GM12878 (cell line): Measurements from ENCODE around the gene MTFR1L. TPM values are rescaled to one million over a fixed set of nuclear protein-coding genes. Genes with fewer than 3 reads are reported as not detected.

Experiments used
- BMI1 ChIP-seq: fragments of 450-650 bp; IDR thresholded peaks from 2 replicates; pipeline ENCODE4 v1.6.1; 2016; ENCODE audit warnings: mild to moderate bottlenecking, moderate library complexity, borderline replicate concordance
- CBFB ChIP-seq: IDR thresholded peaks from 2 replicates; pipeline ENCODE4 v1.6.1; 2016; ENCODE audit warnings: antibody characterized with exemption, low read depth
- CBX3 ChIP-seq: fragments of 200-600 bp; sonication (generic); IDR thresholded peaks from 2 replicates; pipeline ENCODE4 v1.6.1; 2016; ENCODE audit warnings: low read depth, borderline replicate concordance
- EED ChIP-seq: sonication (generic); IDR thresholded peaks from 2 replicates; pipeline ENCODE4 v1.6.1; 2016; ENCODE audit warnings: antibody characterized with exemption, low read depth
- MYC ChIP-seq: IDR thresholded peaks from 2 replicates; pipeline ENCODE4 v1.6.1; 2011; ENCODE audit warnings: mild to moderate bottlenecking, low read length, moderate library complexity, inconsistent platforms; ENCODE audit not compliant: insufficient read depth, insufficient replicate concordance, insufficient read length, severe bottlenecking
- NFYB ChIP-seq: IDR thresholded peaks from 2 replicates; pipeline ENCODE4 v1.6.1; 2011; ENCODE audit warnings: low read depth, mild to moderate bottlenecking, low read length, improper control_type of control experiment, moderate library complexity; ENCODE audit not compliant: insufficient read depth
- NR2C1 ChIP-seq: fragments of 450-650 bp; IDR thresholded peaks from 2 replicates; pipeline ENCODE4 v1.6.1; 2017; ENCODE audit warnings: antibody characterized with exemption, mild to moderate bottlenecking, moderate library complexity
- PML ChIP-seq: IDR thresholded peaks from 2 replicates; pipeline ENCODE4 v1.6.1; 2012; ENCODE audit warnings: low read length, inconsistent platforms
- POLR2AphosphoS2 ChIP-seq: IDR thresholded peaks from 2 replicates; pipeline ENCODE4 v1.6.1; 2011; ENCODE audit warnings: low read depth, mild to moderate bottlenecking, low read length, improper control_type of control experiment, moderate library complexity
- RAD21 ChIP-seq: IDR thresholded peaks from 2 replicates; pipeline ENCODE4 v1.6.1; 2011; ENCODE audit warnings: mild to moderate bottlenecking, low read depth, low read length, moderate library complexity; ENCODE audit not compliant: insufficient read depth
- SUPT20H ChIP-seq: IDR thresholded peaks from 2 replicates; pipeline ENCODE4 v1.6.1; 2011; ENCODE audit warnings: low read depth, mild to moderate bottlenecking, low read length, moderate library complexity, borderline replicate concordance; ENCODE audit not compliant: control insufficient read depth
- TARDBP ChIP-seq: IDR thresholded peaks from 2 replicates; pipeline ENCODE4 v1.6.1; 2016; ENCODE audit warnings: borderline replicate concordance
- polyA plus RNA-seq, 11 experiments: library from polyadenylated mRNA; depleted of rRNA in 4 of 11; unstranded in 6 of 11; stranded (reverse) in 5 of 11; fragments of >200 nt; fragmentation: Nextera tagmentation in 4 of 11; fragmentation: Illumina TruSeq in 1 of 11; extraction: Ambion mirVana in 4 of 11; extraction: Trizol in 1 of 11; gene quantifications; 1 replicate in 1 of 11; 2 replicates in 10 of 11; pipeline versions ENCODE4 v1.2.1 to v1.2.3, GENCODE V29; 2011 to 2016; ENCODE audit warnings: inconsistent platforms in 2 of 11, missing spikeins in 2 of 11, low read depth in 1 of 11
- total RNA-seq, 4 experiments: library from RNA; depleted of rRNA in 3 of 4; stranded (reverse); fragments of >200 nt in 3 of 4; fragmentation: Illumina TruSeq in 1 of 4; extraction: Trizol in 1 of 4; gene quantifications; 2 replicates each; pipeline versions ENCODE4 v1.2.1 to v1.2.3, GENCODE V29; 2013 to 2021
- TF ChIP-seq, protein P1 (sequence below): IDR thresholded peaks from 2 replicates; pipeline ENCODE4 v1.6.1; 2012; ENCODE audit warnings: improper control_type of control experiment, low read depth, low read length; ENCODE audit not compliant: insufficient replicate concordance
- TF ChIP-seq, protein P2 (sequence below): fragments of 450-650 bp; IDR thresholded peaks from 2 replicates; pipeline ENCODE4 v1.6.1; 2017; ENCODE audit warnings: borderline replicate concordance
- TF ChIP-seq, protein P3 (sequence below): fragments of 450-650 bp; IDR thresholded peaks from 2 replicates; pipeline ENCODE4 v1.6.1; 2018; ENCODE audit warnings: mild to moderate bottlenecking, low read depth, moderate library complexity; ENCODE audit not compliant: partially characterized antibody

The MTFR1L gene
- total and polyA plus RNA-seq, 10 of the 15 experiments (the other 5 are each of a cell fraction or from before 2014, with no cell fraction given) = 16.9 to 44.2 (median 30.3) TPM

DNA sequence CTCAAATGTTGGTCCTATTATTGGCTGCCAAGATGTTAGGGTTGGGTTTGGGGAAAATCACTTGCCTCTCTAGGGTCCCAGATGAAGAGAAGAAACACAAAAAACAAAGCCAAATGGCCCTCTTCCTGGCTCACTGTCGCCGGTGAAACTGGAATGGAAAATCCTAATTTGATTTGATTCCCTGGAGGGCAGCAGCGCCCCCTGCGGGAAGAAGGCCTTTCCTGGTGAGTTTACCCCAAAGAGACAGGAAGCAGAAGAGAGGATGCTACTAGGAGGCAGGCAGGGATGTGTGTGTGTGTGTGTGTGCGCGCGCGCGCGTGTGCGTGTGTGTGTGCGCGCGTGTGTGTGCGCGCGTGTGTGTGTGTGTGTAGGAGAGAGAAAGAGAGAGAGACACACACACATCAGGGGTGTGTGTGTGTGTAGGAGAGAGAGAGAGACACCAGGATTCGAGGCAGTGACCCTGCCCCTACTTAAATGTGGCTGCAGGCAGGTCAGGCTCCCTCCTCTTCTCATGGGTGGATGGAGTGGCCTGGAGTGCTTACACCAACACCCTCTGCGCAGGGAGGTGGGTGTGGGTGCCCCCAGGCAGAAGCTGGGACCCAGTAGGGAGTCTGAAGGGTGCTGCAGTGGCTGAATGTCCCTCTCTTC, 22.8 kb upstream of the MTFR1L start (continued):
- TF ChIP-seq, protein P1, sequence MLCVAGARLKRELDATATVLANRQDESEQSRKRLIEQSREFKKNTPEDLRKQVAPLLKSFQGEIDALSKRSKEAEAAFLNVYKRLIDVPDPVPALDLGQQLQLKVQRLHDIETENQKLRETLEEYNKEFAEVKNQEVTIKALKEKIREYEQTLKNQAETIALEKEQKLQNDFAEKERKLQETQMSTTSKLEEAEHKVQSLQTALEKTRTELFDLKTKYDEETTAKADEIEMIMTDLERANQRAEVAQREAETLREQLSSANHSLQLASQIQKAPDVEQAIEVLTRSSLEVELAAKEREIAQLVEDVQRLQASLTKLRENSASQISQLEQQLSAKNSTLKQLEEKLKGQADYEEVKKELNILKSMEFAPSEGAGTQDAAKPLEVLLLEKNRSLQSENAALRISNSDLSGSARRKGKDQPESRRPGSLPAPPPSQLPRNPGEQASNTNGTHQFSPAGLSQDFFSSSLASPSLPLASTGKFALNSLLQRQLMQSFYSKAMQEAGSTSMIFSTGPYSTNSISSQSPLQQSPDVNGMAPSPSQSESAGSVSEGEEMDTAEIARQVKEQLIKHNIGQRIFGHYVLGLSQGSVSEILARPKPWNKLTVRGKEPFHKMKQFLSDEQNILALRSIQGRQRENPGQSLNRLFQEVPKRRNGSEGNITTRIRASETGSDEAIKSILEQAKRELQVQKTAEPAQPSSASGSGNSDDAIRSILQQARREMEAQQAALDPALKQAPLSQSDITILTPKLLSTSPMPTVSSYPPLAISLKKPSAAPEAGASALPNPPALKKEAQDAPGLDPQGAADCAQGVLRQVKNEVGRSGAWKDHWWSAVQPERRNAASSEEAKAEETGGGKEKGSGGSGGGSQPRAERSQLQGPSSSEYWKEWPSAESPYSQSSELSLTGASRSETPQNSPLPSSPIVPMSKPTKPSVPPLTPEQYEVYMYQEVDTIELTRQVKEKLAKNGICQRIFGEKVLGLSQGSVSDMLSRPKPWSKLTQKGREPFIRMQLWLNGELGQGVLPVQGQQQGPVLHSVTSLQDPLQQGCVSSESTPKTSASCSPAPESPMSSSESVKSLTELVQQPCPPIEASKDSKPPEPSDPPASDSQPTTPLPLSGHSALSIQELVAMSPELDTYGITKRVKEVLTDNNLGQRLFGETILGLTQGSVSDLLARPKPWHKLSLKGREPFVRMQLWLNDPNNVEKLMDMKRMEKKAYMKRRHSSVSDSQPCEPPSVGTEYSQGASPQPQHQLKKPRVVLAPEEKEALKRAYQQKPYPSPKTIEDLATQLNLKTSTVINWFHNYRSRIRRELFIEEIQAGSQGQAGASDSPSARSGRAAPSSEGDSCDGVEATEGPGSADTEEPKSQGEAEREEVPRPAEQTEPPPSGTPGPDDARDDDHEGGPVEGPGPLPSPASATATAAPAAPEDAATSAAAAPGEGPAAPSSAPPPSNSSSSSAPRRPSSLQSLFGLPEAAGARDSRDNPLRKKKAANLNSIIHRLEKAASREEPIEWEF = no peak
- TF ChIP-seq BMI1 (no peak), CBX3 (no peak), TARDBP (no peak), CBFB (no peak), MYC (no peak), RAD21 (peak; percentile 86), PML (no peak), EED (no peak), SUPT20H (no peak), POLR2AphosphoS2 (no peak), NFYB (no peak), NR2C1 (no peak)
- TF ChIP-seq, protein P2, sequence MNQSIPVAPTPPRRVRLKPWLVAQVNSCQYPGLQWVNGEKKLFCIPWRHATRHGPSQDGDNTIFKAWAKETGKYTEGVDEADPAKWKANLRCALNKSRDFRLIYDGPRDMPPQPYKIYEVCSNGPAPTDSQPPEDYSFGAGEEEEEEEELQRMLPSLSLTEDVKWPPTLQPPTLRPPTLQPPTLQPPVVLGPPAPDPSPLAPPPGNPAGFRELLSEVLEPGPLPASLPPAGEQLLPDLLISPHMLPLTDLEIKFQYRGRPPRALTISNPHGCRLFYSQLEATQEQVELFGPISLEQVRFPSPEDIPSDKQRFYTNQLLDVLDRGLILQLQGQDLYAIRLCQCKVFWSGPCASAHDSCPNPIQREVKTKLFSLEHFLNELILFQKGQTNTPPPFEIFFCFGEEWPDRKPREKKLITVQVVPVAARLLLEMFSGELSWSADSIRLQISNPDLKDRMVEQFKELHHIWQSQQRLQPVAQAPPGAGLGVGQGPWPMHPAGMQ = no peak
- TF ChIP-seq, protein P3, sequence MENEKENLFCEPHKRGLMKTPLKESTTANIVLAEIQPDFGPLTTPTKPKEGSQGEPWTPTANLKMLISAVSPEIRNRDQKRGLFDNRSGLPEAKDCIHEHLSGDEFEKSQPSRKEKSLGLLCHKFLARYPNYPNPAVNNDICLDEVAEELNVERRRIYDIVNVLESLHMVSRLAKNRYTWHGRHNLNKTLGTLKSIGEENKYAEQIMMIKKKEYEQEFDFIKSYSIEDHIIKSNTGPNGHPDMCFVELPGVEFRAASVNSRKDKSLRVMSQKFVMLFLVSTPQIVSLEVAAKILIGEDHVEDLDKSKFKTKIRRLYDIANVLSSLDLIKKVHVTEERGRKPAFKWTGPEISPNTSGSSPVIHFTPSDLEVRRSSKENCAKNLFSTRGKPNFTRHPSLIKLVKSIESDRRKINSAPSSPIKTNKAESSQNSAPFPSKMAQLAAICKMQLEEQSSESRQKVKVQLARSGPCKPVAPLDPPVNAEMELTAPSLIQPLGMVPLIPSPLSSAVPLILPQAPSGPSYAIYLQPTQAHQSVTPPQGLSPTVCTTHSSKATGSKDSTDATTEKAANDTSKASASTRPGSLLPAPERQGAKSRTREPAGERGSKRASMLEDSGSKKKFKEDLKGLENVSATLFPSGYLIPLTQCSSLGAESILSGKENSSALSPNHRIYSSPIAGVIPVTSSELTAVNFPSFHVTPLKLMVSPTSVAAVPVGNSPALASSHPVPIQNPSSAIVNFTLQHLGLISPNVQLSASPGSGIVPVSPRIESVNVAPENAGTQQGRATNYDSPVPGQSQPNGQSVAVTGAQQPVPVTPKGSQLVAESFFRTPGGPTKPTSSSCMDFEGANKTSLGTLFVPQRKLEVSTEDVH = no peak
